Measurements from ENCODE around the gene SLC35F1. TPM values are rescaled to one million over a fixed set of nuclear protein-coding genes. Genes with fewer than 3 reads are reported as not detected.

SLC35F1 gene
- total and polyA plus RNA-seq, 10 of the 15 experiments (the other 5 are each of a cell fraction or from before 2014, with no cell fraction given) = 0.01 TPM; not detected in 9

- Histone ChIP-seq H3K4me2 (ENCODE audit: control insufficient read depth, insufficient read depth) (no peak overlapping the region), H3K36me3 (ENCODE audit: control insufficient read depth in 2 of 2, insufficient read depth in 2 of 2, low read length in 1 of 2) (no peaks in the 10 kb centered on the region), H3K27me3 (replicated peaks in 1 of 2; ENCODE audit: control insufficient read depth in 2 of 2, insufficient read depth in 2 of 2, low read length in 1 of 2) (no peaks in the 10 kb centered on the region), H3K4me1 (ENCODE audit: control insufficient read depth, insufficient read depth, low read length) (no peaks in the 10 kb centered on the region), H3K27ac (ENCODE audit: control insufficient read depth, insufficient read depth) (no peak overlapping the region), H2AFZ (ENCODE audit: control insufficient read depth, low read depth, low read length) (no peak overlapping the region), H3K79me2 (ENCODE audit: control insufficient read depth, insufficient read depth, low read length) (no peaks in the 10 kb centered on the region), H3K9ac (ENCODE audit: control insufficient read depth, insufficient read depth, low read length) (no peak overlapping the region), H3K4me3 (no peak overlapping the region), H4K20me1 (ENCODE audit: control insufficient read depth, insufficient read depth) (no peaks in the 10 kb centered on the region), H3K9me3 (replicated peaks; ENCODE audit: control insufficient read depth, insufficient read depth, low read length) (no peaks in the 10 kb centered on the region)
- WGBS (ENCODE audit: insufficient coverage, insufficient replicate concordance, low lambda C conversion rate, missing lambda C conversion rate) = 6% methylated on average over 2 of the region's 2 CpGs
- in situ Hi-C loops (cut with MboI) = no loop called here
- POLR2A ChIA-PET = no interaction called here
- FAIRE-seq (no peak), DNase-seq (ENCODE audit: low read depth, low spot score) (no peak), ATAC-seq (no peak)
- no TSS peak for BruUV-seq (replicated peaks)
- SMC1A ChIA-PET (ENCODE audit: uncharacterized antibody, unreplicated experiment) = no interaction called here
- intact Hi-C loops (cut with micrococcal nuclease; ENCODE audit: unreplicated experiment) = no loop called here
- RAD21 ChIA-PET (ENCODE audit: unreplicated experiment) = no interaction called here
- CTCF ChIA-PET = no interaction called here
- TF ChIP-seq, protein P1, sequence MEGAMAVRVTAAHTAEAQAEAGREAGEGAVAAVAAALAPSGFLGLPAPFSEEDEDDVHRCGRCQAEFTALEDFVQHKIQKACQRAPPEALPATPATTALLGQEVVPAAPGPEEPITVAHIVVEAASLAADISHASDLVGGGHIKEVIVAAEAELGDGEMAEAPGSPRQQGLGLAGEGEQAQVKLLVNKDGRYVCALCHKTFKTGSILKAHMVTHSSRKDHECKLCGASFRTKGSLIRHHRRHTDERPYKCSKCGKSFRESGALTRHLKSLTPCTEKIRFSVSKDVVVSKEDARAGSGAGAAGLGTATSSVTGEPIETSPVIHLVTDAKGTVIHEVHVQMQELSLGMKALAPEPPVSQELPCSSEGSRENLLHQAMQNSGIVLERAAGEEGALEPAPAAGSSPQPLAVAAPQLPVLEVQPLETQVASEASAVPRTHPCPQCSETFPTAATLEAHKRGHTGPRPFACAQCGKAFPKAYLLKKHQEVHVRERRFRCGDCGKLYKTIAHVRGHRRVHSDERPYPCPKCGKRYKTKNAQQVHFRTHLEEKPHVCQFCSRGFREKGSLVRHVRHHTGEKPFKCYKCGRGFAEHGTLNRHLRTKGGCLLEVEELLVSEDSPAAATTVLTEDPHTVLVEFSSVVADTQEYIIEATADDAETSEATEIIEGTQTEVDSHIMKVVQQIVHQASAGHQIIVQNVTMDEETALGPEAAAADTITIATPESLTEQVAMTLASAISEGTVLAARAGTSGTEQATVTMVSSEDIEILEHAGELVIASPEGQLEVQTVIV (IDR thresholded peaks at IDR 0.05; ENCODE audit: borderline replicate concordance, partially characterized antibody) = no peak
- TF ChIP-seq FOXK2 (IDR thresholded peaks at IDR 0.05) (no peak), PML (IDR thresholded peaks at IDR 0.05; ENCODE audit: low read length) (no peak), JUND (IDR thresholded peaks at IDR 0.05; ENCODE audit: low read depth, low read length) (no peak), NFIC (IDR thresholded peaks at IDR 0.05; ENCODE audit: low read depth, low read length) (no peak), EP300 (IDR thresholded peaks at IDR 0.05; ENCODE audit: borderline replicate concordance in 1 of 2, control insufficient read depth in 1 of 2, low read depth in 2 of 2, low read length in 2 of 2) (no peak), SMARCA5 (IDR thresholded peaks at IDR 0.05) (no peak), SREBF1 (IDR thresholded peaks at IDR 0.05; ENCODE audit: low read length) (no peak), RB1 (IDR thresholded peaks at IDR 0.05; ENCODE audit: borderline replicate concordance) (no peak), MYC (IDR thresholded peaks at IDR 0.05; ENCODE audit: insufficient read depth, insufficient read length, insufficient replicate concordance, low read length, severe bottlenecking) (no peak), NBN (IDR thresholded peaks at IDR 0.05) (no peak), MAX (IDR thresholded peaks at IDR 0.05; ENCODE audit: low read depth, low read length) (no peak), SP1 (IDR thresholded peaks at IDR 0.05; ENCODE audit: low read depth, low read length) (no peak), TCF3 (IDR thresholded peaks at IDR 0.05; ENCODE audit: borderline replicate concordance, insufficient read depth, low read depth, low read length) (no peak), NR2C1 (IDR thresholded peaks at IDR 0.05) (no peak)
- TF ChIP-seq, protein P2, sequence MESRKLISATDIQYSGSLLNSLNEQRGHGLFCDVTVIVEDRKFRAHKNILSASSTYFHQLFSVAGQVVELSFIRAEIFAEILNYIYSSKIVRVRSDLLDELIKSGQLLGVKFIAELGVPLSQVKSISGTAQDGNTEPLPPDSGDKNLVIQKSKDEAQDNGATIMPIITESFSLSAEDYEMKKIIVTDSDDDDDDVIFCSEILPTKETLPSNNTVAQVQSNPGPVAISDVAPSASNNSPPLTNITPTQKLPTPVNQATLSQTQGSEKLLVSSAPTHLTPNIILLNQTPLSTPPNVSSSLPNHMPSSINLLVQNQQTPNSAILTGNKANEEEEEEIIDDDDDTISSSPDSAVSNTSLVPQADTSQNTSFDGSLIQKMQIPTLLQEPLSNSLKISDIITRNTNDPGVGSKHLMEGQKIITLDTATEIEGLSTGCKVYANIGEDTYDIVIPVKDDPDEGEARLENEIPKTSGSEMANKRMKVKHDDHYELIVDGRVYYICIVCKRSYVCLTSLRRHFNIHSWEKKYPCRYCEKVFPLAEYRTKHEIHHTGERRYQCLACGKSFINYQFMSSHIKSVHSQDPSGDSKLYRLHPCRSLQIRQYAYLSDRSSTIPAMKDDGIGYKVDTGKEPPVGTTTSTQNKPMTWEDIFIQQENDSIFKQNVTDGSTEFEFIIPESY (IDR thresholded peaks at IDR 0.05) = no peak
- TF ChIP-seq, protein P3, sequence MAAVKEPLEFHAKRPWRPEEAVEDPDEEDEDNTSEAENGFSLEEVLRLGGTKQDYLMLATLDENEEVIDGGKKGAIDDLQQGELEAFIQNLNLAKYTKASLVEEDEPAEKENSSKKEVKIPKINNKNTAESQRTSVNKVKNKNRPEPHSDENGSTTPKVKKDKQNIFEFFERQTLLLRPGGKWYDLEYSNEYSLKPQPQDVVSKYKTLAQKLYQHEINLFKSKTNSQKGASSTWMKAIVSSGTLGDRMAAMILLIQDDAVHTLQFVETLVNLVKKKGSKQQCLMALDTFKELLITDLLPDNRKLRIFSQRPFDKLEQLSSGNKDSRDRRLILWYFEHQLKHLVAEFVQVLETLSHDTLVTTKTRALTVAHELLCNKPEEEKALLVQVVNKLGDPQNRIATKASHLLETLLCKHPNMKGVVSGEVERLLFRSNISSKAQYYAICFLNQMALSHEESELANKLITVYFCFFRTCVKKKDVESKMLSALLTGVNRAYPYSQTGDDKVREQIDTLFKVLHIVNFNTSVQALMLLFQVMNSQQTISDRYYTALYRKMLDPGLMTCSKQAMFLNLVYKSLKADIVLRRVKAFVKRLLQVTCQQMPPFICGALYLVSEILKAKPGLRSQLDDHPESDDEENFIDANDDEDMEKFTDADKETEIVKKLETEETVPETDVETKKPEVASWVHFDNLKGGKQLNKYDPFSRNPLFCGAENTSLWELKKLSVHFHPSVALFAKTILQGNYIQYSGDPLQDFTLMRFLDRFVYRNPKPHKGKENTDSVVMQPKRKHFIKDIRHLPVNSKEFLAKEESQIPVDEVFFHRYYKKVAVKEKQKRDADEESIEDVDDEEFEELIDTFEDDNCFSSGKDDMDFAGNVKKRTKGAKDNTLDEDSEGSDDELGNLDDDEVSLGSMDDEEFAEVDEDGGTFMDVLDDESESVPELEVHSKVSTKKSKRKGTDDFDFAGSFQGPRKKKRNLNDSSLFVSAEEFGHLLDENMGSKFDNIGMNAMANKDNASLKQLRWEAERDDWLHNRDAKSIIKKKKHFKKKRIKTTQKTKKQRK (IDR thresholded peaks at IDR 0.05; ENCODE audit: low read depth, low read length) = no peak
Observed at GRCh38 chr6:118218156-118218555, 311.1 kb downstream of the SLC35F1 start.
